HG03196 (cell line): Measurements from ENCODE around the gene HHAT.

Experiments used
- ATAC-seq: cut with Tn5 transposase; IDR thresholded peaks from one replicate; pipeline ENCODE4 v1.9.1; 2021; ENCODE audit not compliant: unreplicated experiment

HHAT gene

GRCh38 chr1:210663730-210664573, 335.2 kb downstream of the HHAT start:
- ATAC-seq: no peak

- no peak for ATAC-seq
Measured at GRCh38 chr1:210669951-210670350, 341.2 kb downstream of the HHAT start.

GRCh38 chr1:210674151-210674550, 345.4 kb downstream of the HHAT start:
- ATAC-seq: no peak

GRCh38 chr1:210676539-210676938, 347.8 kb downstream of the HHAT start:
- ATAC-seq: no peak

GRCh38 chr1:210677533-210677932, 348.8 kb downstream of the HHAT start:
- ATAC-seq: peak; percentile 54

- ATAC-seq: no peak
Measured at GRCh38 chr1:210678306-210678705, 349.6 kb downstream of the HHAT start.

- no peak for ATAC-seq
Measured at GRCh38 chr1:210681158-210681557, 352.5 kb downstream of the HHAT start.

- no peak for ATAC-seq
Measured at GRCh38 chr1:210683403-210684047, 354.8 kb downstream of the HHAT start.

GRCh38 chr1:210684466-210685294, 356.0 kb downstream of the HHAT start:
- peak; percentile 64 for ATAC-seq

GRCh38 chr1:210685295-210685650, 356.6 kb downstream of the HHAT start:
- no peak for ATAC-seq

- ATAC-seq: no peak
Measured at GRCh38 chr1:210686841-210687240, 358.1 kb downstream of the HHAT start.

GRCh38 chr1:210687582-210688279, 359.0 kb downstream of the HHAT start:
- no peak for ATAC-seq

GRCh38 chr1:210688512-210689234, 360.0 kb downstream of the HHAT start:
- ATAC-seq: no peak

GRCh38 chr1:210689826-210690225, 361.1 kb downstream of the HHAT start:
- no peak for ATAC-seq

GRCh38 chr1:210690236-210690635, 361.5 kb downstream of the HHAT start:
- ATAC-seq: no peak

GRCh38 chr1:210691039-210691610, 362.4 kb downstream of the HHAT start:
- ATAC-seq: no peak

GRCh38 chr1:210692796-210693195, 364.1 kb downstream of the HHAT start:
- ATAC-seq: no peak

- ATAC-seq: no peak
Measured at GRCh38 chr1:210695026-210695425, 366.3 kb downstream of the HHAT start.

- ATAC-seq: peak; percentile 96
Measured at GRCh38 chr1:210696709-210697108, 368.0 kb downstream of the HHAT start.

- ATAC-seq: peak; percentile 5
Measured at GRCh38 chr1:210697185-210697584, 368.5 kb downstream of the HHAT start.
